PC-9 (cell line): Measurements from ENCODE around the gene KLC1. TPM values are rescaled to one million over a fixed set of nuclear protein-coding genes. Genes with fewer than 3 reads are reported as not detected.

Experiments used
- BruUV-seq: library from RNA; stranded (reverse); fragments of 400-500 nt; replicated peaks from 2 replicates; lab custom pipeline; 2021; lab: Mats Ljungman, UMichigan
- CTCF ChIA-PET: fragments of 300-600 bp; sonication (Branson Sonifier 250); formaldehyde crosslinking; loops from one replicate; lab custom pipeline; 2022; ENCODE audit warnings: antibody characterized with exemption; lab: Charles Lee
- POLR2A ChIA-PET: fragments of 300-600 bp; sonication (Branson Sonifier 250); formaldehyde crosslinking; loops from one replicate; lab custom pipeline; 2022; ENCODE audit warnings: antibody characterized with exemption; ENCODE audit not compliant: unreplicated experiment; lab: Charles Lee
- DNase-seq, 2 experiments: peaks; one replicate each; pipeline versions ENCODE4 v3.0.0 to v3.0.0-alpha.2; 2015 to 2022; ENCODE audit warnings: mixed read lengths in 1 of 2
- H2AFZ ChIP-seq: fragments of 200-600 bp; sonication (generic); 2 replicates; pipeline ENCODE4 v1.8.1; 2017; ENCODE audit warnings: antibody characterized with exemption
- H3F3A ChIP-seq: fragments of 200-600 bp; sonication (generic); 2 replicates; pipeline ENCODE4 v1.8.1; 2017; ENCODE audit warnings: antibody characterized with exemption, mild to moderate bottlenecking, low read depth; ENCODE audit not compliant: insufficient read depth
- H3K27ac ChIP-seq: fragments of 200-600 bp; sonication (generic); 2 replicates; pipeline ENCODE4 v1.6.1; 2016; ENCODE audit warnings: mixed run types
- H3K27me3 ChIP-seq: fragments of 200-600 bp; sonication (generic); 2 replicates; pipeline ENCODE4 v1.6.1; 2016; ENCODE audit warnings: low read depth, mixed run types; ENCODE audit not compliant: insufficient read depth
- H3K36me3 ChIP-seq: fragments of 200-600 bp; sonication (generic); 2 replicates; pipeline ENCODE4 v1.6.1; 2016; ENCODE audit warnings: low read depth, mixed run types
- H3K4me1 ChIP-seq: fragments of 200-600 bp; sonication (generic); replicated peaks from 2 replicates; pipeline ENCODE4 v1.6.1; 2016; ENCODE audit warnings: mixed run types; ENCODE audit not compliant: insufficient read depth
- H3K4me2 ChIP-seq: fragments of 200-600 bp; sonication (generic); 2 replicates; pipeline ENCODE4 v1.6.1; 2017; ENCODE audit warnings: mixed run types
- H3K4me3 ChIP-seq: fragments of 200-600 bp; sonication (generic); 2 replicates; pipeline ENCODE4 v1.6.1; 2016; ENCODE audit warnings: mixed run types
- H3K79me2 ChIP-seq: fragments of 200-600 bp; sonication (generic); 2 replicates; pipeline ENCODE4 v1.6.1; 2017; ENCODE audit warnings: low read depth, mixed run types
- H3K9me2 ChIP-seq: fragments of 200-600 bp; sonication (generic); 2 replicates; pipeline ENCODE4 v1.8.1; 2017; ENCODE audit warnings: mild to moderate bottlenecking; ENCODE audit not compliant: insufficient read depth
- H3K9me3 ChIP-seq: fragments of 200-600 bp; sonication (generic); 2 replicates; pipeline ENCODE4 v1.8.1; 2016; ENCODE audit warnings: low read depth; ENCODE audit not compliant: insufficient read depth
- H4K20me1 ChIP-seq: fragments of 200-600 bp; sonication (generic); 2 replicates; pipeline ENCODE4 v1.8.1; 2017; ENCODE audit not compliant: insufficient read depth
- EZH2 ChIP-seq: fragments of 200-600 bp; sonication (generic); IDR thresholded peaks from 2 replicates; pipeline ENCODE4 v1.8.0; 2017; ENCODE audit warnings: antibody characterized with exemption, low read depth
- intact Hi-C: fragments of 100-400 bp; cut with micrococcal nuclease; formaldehyde crosslinking; loops from one replicate; pipeline ENCODE4 v1.10.0; 2022; ENCODE audit not compliant: unreplicated experiment
- total RNA-seq: library from RNA; stranded (reverse); gene quantifications from 2 replicates; pipeline ENCODE4 v1.2.3, GENCODE V29; 2021
- TF ChIP-seq, protein P1 (sequence below): fragments of 200-600 bp; sonication (generic); conservative IDR thresholded peaks from 2 replicates; pipeline ENCODE4 v1.6.1; 2017; ENCODE audit warnings: mixed run types, antibody characterized with exemption, mild to moderate bottlenecking, moderate library complexity

KLC1 gene
- total RNA-seq, 1 experiment from 2014 or later = 254 TPM

- CTCF ChIA-PET = interaction anchor here (0.7 kb wide), 1 partner anchor 205 kb away, joined by 3 read pairs; no protein-coding TSS in a partner anchor
- intact Hi-C loops = no loop called here
Observed at GRCh38 chr14:103698380-103699260, 69.6 kb downstream of the KLC1 start.

DNA sequence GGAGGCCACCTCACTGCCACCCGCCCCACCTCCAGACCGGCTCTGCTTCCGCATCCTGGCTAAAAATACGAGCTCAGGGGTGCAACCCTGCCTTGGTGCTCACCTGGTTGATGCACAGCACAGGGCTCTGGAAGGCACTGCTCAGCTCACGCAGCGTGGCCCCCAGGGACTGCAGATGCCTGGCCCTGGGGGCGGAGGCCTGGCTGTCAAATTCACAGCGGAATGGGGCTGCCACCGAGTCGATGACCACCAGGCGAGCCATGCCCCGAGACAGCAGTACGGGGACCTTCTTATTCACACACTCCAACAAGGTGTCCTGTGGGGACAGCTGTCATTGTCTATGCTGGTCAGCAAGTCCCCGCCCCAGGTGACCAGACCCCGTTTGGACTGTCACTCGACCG, 70.2 kb downstream of the KLC1 start:
- Histone ChIP-seq H3K9me2 (no peaks in the 10 kb centered on the region), H3K4me1 (peaks cover 4% of the 10 kb centered on the region), H3K27me3 (no peaks in the 10 kb centered on the region), H3K4me2 (no peak overlapping the region), H4K20me1 (peaks cover 35% of the 10 kb centered on the region), H2AFZ (no peak overlapping the region), H3K79me2 (no peaks in the 10 kb centered on the region), H3F3A (peaks cover 56% of the 10 kb centered on the region), H3K27ac (no peak overlapping the region), H3K4me3 (no peak overlapping the region), H3K9me3 (no peaks in the 10 kb centered on the region), H3K36me3 (peaks cover 13% of the 10 kb centered on the region; the same call in 1 of the 2 replicates)
- CTCF ChIA-PET = interaction anchor here (0.7 kb wide), 1 partner anchor 204 kb away, joined by 3 read pairs; no protein-coding TSS in a partner anchor
- TF ChIP-seq, protein P1, sequence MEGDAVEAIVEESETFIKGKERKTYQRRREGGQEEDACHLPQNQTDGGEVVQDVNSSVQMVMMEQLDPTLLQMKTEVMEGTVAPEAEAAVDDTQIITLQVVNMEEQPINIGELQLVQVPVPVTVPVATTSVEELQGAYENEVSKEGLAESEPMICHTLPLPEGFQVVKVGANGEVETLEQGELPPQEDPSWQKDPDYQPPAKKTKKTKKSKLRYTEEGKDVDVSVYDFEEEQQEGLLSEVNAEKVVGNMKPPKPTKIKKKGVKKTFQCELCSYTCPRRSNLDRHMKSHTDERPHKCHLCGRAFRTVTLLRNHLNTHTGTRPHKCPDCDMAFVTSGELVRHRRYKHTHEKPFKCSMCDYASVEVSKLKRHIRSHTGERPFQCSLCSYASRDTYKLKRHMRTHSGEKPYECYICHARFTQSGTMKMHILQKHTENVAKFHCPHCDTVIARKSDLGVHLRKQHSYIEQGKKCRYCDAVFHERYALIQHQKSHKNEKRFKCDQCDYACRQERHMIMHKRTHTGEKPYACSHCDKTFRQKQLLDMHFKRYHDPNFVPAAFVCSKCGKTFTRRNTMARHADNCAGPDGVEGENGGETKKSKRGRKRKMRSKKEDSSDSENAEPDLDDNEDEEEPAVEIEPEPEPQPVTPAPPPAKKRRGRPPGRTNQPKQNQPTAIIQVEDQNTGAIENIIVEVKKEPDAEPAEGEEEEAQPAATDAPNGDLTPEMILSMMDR = no peak
- TF ChIP-seq EZH2 = no peak
- POLR2A ChIA-PET = interaction anchor here (0.7 to 1.0 kb wide), 2 partner anchors 16 to 80 kb away, joined by 4 to 6 read pairs; partner anchors contain the start of genes XRCC3 and ZFYVE21
- intact Hi-C loops = no loop called here
- no TSS peak for BruUV-seq
- DNase-seq = no peak

More at GRCh38 chr14:103698380-103699260, 69.6 kb downstream of the KLC1 start:
- H4K20me1 ChIP-seq = peaks cover 37% of the 10 kb centered on the region
- peaks cover 58% of the 10 kb centered on the region for H3F3A ChIP-seq
- no peak overlapping the region for H3K4me3 ChIP-seq
- no peaks in the 10 kb centered on the region for H3K27me3 ChIP-seq
- H3K27ac ChIP-seq = no peak overlapping the region
- BruUV-seq = no TSS peak
- H3K9me3 ChIP-seq = no peaks in the 10 kb centered on the region
- H3K9me2 ChIP-seq = no peaks in the 10 kb centered on the region
- H3K4me2 ChIP-seq = no peak overlapping the region
- no peak for TF ChIP-seq EZH2
- TF ChIP-seq, protein P1 = no peak
- H3K79me2 ChIP-seq = no peaks in the 10 kb centered on the region
- H3K36me3 ChIP-seq = peaks cover 17% of the 10 kb centered on the region; the same call in 1 of the 2 replicates
- POLR2A ChIA-PET = interaction anchor here (0.5 to 1.0 kb wide), 3 partner anchors 17 to 160 kb away, joined by 4 to 6 read pairs (median 4); partner anchors contain the start of genes XRCC3 and ZFYVE21
- peak in 1 of 2 experiments; percentile 88 for DNase-seq
- no peak overlapping the region for H2AFZ ChIP-seq
- H3K4me1 ChIP-seq = peaks cover 2% of the 10 kb centered on the region; the same call in 1 of the 2 replicates

DNA sequence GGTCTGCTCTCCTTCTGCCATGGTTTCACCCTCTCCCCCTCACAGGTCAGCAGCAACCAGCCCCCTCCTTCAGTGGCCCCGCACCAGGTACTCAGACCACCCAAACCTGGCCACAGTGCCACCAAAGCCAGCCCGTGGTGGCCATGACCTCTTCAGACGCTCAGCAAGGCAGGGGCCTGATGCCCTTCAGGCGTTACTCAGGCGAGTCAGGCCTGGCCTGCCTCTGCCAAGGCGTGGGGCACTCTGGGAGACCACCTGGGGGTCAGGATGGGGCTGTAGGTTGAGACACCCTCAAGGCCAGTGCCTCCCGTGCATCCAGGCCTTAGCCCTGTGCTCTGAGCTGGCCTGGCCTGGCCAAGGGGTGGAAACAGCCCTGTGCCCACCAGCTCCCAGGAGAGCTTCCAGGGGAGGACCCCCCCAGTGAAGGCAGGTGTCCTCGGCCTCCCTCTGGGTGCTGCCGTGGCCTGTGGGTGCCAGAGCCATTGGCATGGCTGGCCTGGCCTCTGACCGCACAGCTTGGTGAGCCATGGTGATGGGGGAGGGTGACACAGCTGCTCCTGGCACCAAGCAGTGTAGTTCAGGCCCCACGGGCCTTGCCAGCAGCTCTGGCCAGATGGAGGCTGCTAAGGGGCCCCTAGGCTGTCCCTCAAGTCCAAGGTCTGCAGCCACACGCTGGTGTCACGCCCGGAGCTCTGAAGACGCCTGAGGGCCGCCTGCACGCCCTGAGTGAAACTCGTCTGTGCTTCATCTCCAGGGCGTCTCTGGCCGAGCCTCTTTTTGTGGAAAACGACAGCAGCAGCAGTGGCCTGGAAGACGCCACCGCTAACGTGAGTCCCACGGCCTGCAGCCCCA, 71.1 kb downstream of the KLC1 start:
- CTCF ChIA-PET = no interaction called here
- Histone ChIP-seq H3K27me3 (no peaks in the 10 kb centered on the region), H3K79me2 (no peaks in the 10 kb centered on the region), H3K9me3 (no peaks in the 10 kb centered on the region), H3K4me2 (no peak overlapping the region), H3K9me2 (no peaks in the 10 kb centered on the region), H3K4me3 (no peak overlapping the region), H2AFZ (no peak overlapping the region), H3K27ac (no peak overlapping the region), H4K20me1 (peaks cover 35% of the 10 kb centered on the region), H3K36me3 (0 out of 2 replicates have a peak, but pooled peaks cover 7% of the 10 kb centered on the region), H3K4me1 (peaks cover 12% of the 10 kb centered on the region), H3F3A (peaks cover 58% of the 10 kb centered on the region)
- intact Hi-C loops = no loop called here
- TF ChIP-seq EZH2 = no peak
- TF ChIP-seq, protein P1 = no peak
- no TSS peak for BruUV-seq
- POLR2A ChIA-PET = no interaction called here
- no peak for DNase-seq
